ENCODE data around the gene EVA1B.

Gene EVA1B

DNA sequence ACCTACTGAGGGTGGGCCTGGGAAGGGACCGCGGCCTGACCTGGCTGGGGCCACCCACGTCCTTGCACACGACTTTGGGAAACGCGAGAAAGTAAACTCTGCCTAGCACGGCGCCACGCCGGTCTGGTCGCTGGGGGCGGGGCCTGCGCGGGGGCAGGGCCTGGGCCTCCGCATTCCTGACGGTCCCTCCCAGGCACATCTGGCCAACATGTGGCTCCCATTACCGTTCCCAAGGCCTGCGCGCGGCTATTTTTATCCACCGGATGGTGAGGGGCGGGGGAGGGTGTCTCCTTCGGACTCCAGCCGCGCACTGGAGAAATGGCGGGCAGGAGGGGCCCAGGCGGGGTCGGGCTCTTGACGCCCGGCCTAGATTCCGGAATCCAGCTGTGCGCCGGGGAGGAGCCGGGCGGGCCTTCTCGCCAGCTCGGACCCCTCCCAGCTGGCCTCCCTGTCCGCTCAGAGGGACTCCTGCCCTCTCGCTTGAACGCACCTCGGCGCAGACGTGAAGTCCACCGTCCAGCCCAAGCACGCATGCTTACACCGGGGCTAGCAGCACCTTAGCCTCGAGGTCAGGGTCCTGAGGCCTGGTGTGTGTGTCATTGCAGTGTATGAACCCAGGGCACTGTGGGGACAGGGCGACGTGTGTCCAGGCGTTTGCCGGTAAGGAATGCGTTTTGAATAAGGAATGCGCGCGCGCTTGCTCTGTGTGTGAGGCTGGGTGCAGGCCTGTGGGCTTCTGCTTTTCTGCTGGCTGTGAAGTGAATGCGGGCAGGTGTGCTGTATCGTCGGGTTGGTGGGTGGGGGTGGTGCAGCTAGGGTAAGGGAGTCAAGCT lies 2.1 kb downstream of the EVA1B start:
- DNase-seq (ENCODE audit: extremely low read depth in 1 of 2, low read depth in 1 of 2), result peak in 1 of 2 donors; percentile 17

DNA sequence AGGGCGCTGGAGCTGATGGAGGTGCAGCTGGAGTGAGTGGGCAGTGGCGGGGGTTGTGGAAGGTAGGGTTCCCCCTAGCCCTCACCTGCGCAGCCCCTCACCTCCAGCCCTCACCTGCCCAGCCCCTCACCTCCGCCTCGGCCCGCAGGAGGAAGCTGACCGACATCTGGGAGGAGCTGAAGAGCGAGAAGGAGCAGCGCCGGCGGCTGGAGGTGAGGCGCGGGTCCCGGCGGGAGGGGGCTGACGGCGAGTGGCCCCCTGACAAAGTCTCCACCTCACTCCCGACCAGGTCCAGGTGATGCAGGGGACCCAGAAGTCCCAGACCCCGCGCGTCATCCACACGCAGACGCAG lies 2.7 kb downstream of the EVA1B start:
- no peak for DNase-seq (ENCODE audit: extremely low read depth in 1 of 2, low read depth in 1 of 2)

DNA sequence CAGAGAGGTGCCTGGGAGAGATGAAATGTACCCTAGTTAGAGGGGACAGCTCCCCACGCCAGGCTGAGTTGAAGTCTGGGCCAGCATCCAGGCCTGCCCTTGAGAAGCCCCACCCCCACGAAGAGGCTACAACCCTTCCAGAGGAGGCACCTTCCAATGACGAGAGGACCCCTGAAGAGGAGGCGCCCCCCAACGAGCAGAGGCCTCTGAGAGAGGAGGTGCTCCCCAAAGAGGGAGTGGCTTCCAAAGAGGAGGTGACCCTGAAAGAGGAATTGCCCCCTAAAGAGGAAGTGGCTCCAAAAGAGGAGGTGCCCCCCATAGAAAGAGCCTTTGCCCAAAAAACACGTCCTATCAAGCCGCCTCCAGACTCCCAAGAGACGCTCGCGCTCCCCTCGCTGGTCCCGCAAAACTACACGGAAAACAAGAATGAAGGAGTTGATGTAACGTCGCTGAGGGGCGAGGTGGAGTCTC lies 3.1 kb downstream of the EVA1B start:
- no peak for DNase-seq (ENCODE audit: extremely low read depth in 1 of 2, low read depth in 1 of 2)

DNA sequence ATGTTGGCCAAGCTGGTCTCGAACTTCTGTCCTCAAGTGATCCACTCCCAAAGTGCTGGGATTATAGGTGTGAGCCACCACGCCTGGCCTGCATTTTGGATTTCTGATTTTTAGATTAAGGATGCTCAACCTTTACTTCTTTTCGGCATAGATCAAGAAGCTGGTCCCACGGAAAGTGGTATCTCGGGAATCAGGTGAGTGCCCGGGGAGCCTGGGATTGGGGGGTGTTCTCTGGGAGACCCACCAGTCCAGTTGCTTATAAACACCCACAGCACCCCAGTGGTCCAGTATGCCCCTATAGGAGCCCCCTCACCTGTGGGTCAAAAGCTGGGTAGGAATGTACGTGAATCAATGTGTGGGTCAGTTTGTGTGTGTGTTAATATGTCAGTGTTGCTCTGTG lies 14.0 kb downstream of the EVA1B start:
- DNase-seq (ENCODE audit: extremely low read depth in 1 of 2, low read depth in 1 of 2), result no peak

- no peak for DNase-seq (ENCODE audit: extremely low read depth in 1 of 2, low read depth in 1 of 2)
Measured at GRCh38 chr1:36307601-36308330, 15.7 kb downstream of the EVA1B start.

- DNase-seq (ENCODE audit: extremely low read depth in 1 of 2, low read depth in 1 of 2), result peak; percentile 80 to 86
Measured at GRCh38 chr1:36306902-36307456, 16.5 kb downstream of the EVA1B start.

DNA sequence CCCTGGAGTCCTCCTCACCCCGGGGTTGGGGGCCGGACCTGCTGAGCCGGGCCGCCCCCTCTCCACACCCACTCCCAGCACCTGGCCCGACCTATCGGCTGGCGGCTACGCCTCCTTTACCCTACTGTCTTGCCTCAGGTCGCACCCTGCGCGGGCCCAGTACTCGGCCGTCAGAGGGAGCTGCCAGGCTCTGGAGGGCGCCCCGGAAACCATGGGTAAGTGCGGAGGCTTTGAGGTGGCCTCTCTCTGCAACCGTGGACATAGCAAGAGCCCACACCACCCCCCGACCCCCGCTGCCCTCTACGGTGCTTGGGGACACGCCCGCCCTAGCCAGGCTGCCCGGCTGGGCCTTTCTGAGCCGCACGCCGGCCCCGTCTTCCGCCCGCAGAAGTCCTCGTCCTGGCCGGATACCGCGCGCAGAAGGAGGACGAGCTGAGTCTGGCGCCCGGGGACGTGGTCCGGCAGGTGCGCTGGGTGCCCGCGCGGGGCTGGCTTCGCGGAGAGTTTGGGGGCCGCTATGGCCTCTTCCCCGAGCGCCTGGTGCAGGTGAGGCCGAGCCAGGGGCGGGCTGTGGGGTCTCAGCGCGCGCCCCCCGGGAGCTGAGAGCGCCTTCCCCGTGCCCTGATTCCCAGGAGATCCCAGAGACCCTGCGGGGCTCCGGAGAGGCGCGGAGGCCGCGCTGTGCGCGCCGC lies 17.1 kb downstream of the EVA1B start, which contains the start of gene SH3D21:
Gene SH3D21 (plus strand): TSS at position 159 of the 692 bp plus-strand sequence. CDS start 53 bp downstream, at position 212.
- peak in 1 of 2 donors; percentile 38 for DNase-seq (ENCODE audit: extremely low read depth in 1 of 2, low read depth in 1 of 2)

GRCh38 chr1:36305915-36306209 lies 17.6 kb downstream of the EVA1B start:
- no peak for DNase-seq (ENCODE audit: extremely low read depth in 1 of 2, low read depth in 1 of 2)

DNA sequence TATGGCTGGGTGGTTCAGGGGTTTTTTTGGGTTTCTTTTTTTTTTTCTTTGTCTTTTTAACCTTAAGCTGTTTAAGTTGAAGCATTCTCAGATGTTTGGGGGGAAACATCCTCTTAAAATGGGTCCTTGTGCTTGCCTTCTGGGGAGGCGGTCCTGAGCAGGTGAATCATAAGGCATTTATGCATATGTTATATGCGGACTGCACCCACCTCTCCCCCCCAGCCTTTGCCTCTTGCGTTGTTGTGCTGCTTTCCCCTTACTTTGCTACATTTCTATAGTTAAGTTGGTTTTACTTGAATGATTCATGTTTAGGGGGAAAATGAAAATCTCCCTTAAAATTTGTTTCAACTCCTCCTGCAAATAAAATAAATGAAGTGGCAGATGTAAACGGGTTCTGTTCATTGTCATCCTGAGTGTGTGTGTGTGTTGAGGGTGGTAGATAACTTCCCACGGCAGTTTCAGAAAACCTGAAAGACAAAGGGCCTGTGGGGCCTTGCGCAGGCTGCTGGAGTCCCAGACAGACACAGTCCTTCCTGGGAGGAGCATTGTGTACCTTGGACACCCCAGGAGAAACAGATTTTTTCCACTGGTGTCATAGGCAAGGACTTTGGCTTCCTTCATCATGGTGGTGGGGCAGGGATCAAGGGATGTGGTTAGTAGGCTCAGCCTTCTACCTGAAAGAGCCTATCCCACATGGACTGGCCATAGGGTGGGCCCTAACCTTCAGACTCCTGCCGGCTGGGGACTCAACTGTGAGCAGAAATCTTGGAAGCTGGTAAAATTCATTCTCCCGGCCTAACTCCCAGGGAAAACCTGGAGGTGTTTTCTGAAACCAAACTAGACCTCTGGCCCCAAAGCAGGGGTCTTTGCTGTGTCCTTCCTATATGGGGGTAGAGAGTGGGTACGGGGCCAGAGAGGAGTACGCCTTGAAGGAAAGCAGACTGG lies 18.2 kb downstream of the EVA1B start:
- no peak for DNase-seq (ENCODE audit: extremely low read depth in 1 of 2, low read depth in 1 of 2)

DNA sequence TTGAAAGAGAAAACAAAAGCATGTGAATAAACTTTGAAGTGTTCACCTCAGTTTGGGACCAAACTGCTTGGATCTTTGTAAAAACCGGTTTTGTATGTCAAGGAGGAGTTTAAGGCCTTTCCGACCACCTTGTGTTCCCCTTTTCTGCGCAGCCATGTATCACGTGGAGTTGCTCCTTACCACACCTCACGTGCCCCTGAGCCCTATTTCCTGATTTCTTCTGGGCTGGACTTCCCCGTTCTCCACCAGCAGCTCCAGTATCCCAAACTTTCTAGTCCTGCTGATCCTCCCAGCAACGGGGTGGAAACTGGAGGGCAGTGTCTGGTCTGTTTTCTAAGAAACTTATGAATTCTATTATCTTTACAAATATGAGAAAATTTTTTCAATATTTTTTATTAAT lies 18.9 kb downstream of the EVA1B start:
- no peak for DNase-seq (ENCODE audit: extremely low read depth in 1 of 2, low read depth in 1 of 2)

- DNase-seq (ENCODE audit: extremely low read depth in 1 of 2, low read depth in 1 of 2), result no peak
Measured at GRCh38 chr1:36303650-36304360, 19.6 kb downstream of the EVA1B start.

DNA sequence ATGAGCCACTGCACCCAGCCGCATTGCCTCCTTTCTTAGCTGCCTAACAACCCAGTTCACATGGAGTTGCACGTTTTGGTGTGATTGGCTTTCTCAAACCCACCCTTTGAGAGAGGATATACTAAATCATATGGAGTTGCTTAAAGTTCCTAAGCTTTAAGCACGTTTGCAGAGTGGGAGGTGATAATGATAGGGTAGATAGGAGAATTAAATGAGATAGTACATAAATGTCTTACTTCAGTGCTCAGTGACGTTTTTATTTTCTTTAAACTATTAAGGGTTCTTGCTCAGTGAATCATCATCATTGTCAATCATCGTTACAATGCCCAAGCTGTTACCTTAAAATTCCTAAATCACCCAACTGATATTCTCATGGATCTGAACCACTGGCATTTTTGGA lies 20.2 kb downstream of the EVA1B start:
- no peak for DNase-seq (ENCODE audit: extremely low read depth in 1 of 2, low read depth in 1 of 2)

GRCh38 chr1:36301220-36301619 lies 22.2 kb downstream of the EVA1B start:
- DNase-seq (ENCODE audit: extremely low read depth in 1 of 2, low read depth in 1 of 2), result no peak

DNA sequence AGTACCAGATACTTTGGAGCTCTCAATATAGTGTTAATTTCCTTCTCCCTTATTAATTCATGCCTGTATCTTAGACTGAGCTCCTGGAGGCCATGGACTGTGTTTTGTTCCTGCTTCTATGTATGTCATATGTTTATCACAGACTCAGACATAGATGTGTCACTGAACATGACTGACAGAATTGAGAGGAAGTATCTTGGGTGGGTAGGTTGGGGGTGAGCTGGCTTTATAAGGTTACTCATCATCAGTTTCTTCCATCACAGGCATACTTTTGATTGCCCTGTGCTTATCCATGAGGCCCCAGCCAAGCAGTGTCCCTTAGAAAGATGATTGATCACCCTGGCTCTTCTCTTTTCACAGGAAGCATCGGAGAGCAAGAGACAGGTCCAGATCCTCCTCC lies 22.9 kb downstream of the EVA1B start:
- no peak for DNase-seq (ENCODE audit: extremely low read depth in 1 of 2, low read depth in 1 of 2)

DNA sequence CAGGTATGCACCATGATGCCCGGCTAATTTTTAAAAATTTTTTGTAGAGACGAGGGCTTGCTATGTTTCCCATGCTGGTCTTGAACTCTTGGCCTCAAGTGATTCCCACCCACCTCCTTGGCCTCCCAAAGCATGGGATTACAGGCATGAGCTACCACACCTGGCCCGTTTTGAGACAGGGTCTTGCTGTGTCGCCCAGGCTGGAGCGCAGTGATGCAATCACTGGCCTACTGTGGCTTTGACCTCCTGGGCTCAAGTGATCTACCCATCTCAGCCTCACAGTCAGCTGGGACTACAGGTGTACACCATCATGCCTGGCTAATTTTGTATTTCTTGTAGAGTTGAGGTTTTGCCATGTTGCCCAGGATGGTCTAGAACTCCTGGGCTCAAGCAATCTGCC lies 24.8 kb downstream of the EVA1B start:
- no peak for DNase-seq (ENCODE audit: extremely low read depth in 1 of 2, low read depth in 1 of 2)

DNA sequence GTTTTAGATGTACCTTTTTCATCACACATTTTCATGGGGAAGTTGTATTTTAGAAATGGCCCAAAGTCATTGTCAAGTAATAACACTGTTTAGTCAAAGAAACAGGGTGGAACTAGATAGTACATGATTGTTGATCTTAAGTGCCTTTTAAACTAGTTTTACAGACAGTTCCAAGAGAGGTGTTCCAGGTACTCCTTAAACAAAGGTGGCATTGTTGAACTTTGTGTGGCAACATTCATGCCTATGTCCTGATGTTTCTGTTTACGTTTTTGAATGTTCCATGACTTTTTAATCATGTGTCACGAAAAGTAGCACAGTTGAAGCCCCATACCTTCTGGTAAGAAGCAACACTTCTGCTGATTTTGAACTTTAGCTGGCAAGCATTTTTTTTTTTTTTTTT lies 26.4 kb downstream of the EVA1B start:
- no peak for DNase-seq (ENCODE audit: extremely low read depth in 1 of 2, low read depth in 1 of 2)

GRCh38 chr1:36295390-36295789 lies 28.1 kb downstream of the EVA1B start:
- DNase-seq (ENCODE audit: extremely low read depth in 1 of 2, low read depth in 1 of 2), result no peak

DNA sequence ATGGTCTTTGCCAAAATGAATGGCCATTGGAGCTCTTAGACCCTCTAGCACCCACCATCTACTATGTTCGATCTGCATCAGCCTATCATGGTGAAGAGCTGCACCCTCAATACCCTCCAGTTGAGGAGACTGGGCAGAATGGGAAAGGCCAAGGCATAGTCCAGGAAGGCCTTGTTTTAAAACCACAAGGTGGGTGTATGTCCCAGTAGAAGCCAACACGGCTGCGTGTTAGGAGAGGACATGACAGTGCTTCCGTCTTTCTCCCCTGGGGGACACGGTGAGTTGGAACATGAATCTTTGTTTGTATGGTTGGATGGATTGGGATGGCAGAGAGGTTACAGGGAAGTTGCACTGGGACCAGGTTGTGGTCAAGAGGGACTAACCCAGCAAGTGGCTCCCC lies 35.9 kb downstream of the EVA1B start:
- no peak for DNase-seq (ENCODE audit: extremely low read depth in 1 of 2, low read depth in 1 of 2)

DNA sequence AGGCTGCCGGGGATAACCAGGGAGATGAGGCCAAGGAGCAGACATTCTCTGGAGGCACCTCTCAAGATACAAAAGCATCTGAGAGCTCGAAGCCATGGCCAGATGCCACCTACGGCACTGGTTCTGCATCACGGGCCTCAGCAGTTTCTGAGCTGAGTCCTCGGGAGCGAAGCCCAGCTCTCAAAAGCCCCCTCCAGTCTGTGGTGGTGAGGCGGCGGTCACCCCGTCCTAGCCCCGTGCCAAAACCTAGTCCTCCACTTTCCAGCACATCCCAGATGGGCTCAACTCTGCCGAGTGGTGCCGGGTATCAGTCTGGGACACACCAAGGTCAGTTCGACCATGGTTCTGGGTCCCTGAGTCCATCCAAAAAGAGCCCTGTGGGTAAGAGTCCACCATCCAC lies 36.6 kb downstream of the EVA1B start:
- no peak for DNase-seq (ENCODE audit: extremely low read depth in 1 of 2, low read depth in 1 of 2)
